HepG2 (cell line): ENCODE data around the gene GPATCH3. TPM values are rescaled to one million over a fixed set of nuclear protein-coding genes. Genes with fewer than 3 reads are reported as not detected.

Experiments used
- ATF2 ChIP-seq: sonication (generic); formaldehyde crosslinking; IDR thresholded peaks from 2 replicates; pipeline ENCODE4 v1.4.0; 2020; ENCODE audit warnings: missing genetic modification reagents
- CERS6 ChIP-seq: sonication (generic); formaldehyde crosslinking; IDR thresholded peaks from 2 replicates; pipeline ENCODE4 v1.5.0; 2020; ENCODE audit warnings: missing genetic modification reagents
- ESRRA ChIP-seq: sonication (generic); formaldehyde crosslinking; IDR thresholded peaks from 2 replicates; pipeline ENCODE4 v1.5.1; 2020; ENCODE audit warnings: mild to moderate bottlenecking, low read depth, missing genetic modification reagents
- GLI4 ChIP-seq: sonication (generic); formaldehyde crosslinking; IDR thresholded peaks from 2 replicates; pipeline ENCODE4 v1.5.1; 2020; ENCODE audit warnings: missing genetic modification reagents, mild to moderate bottlenecking, moderate library complexity, borderline replicate concordance
- KLF16 ChIP-seq, 2 experiments: sonication (generic) in 1 of 2; formaldehyde crosslinking in 1 of 2; IDR thresholded peaks; 2 replicates each; pipeline versions ENCODE4 v1.6.1 to v1.8.0; 2016 to 2023; ENCODE audit warnings: missing genetic modification reagents in 2 of 2, missing compliant biosample characterization in 1 of 2
- MTF1 ChIP-seq: sonication (generic); formaldehyde crosslinking; IDR thresholded peaks from 2 replicates; pipeline ENCODE4 v1.5.0; 2020; ENCODE audit warnings: missing genetic modification reagents
- PRDM15 ChIP-seq: sonication (generic); formaldehyde crosslinking; IDR thresholded peaks from 2 replicates; pipeline ENCODE4 v1.4.0; 2020; ENCODE audit warnings: missing genetic modification reagents
- PRMT3 ChIP-seq: sonication (generic); formaldehyde crosslinking; IDR thresholded peaks from 2 replicates; pipeline ENCODE4 v1.8.1; 2022; ENCODE audit warnings: low read depth, mild to moderate bottlenecking, moderate library complexity, missing genetic modification reagents, borderline replicate concordance
- RXRA ChIP-seq: sonication (generic); formaldehyde crosslinking; IDR thresholded peaks from 2 replicates; pipeline ENCODE4 v1.5.1; 2020; ENCODE audit warnings: missing genetic modification reagents
- TCF12 ChIP-seq, 2 experiments: fragments of 450-650 bp in 1 of 2; sonication (generic) in 1 of 2; formaldehyde crosslinking in 1 of 2; IDR thresholded peaks; 2 replicates each; pipeline versions ENCODE4 v1.6.1 to v1.8.0; 2017 to 2022; ENCODE audit warnings: antibody characterized with exemption in 1 of 2, mild to moderate bottlenecking in 1 of 2, missing genetic modification reagents in 1 of 2, moderate library complexity in 1 of 2
- UBTF ChIP-seq: sonication (generic); formaldehyde crosslinking; IDR thresholded peaks from 2 replicates; pipeline ENCODE4 v1.4.0; 2020; ENCODE audit warnings: mild to moderate bottlenecking, missing genetic modification reagents
- XRCC5 ChIP-seq: fragments of 200-400 bp; formaldehyde crosslinking; optimal IDR thresholded peaks from 2 replicates; pipeline ENCODE3; 2017; ENCODE audit warnings: mild to moderate bottlenecking, low read length
- ZBTB7B ChIP-seq: sonication (generic); formaldehyde crosslinking; IDR thresholded peaks from 2 replicates; pipeline ENCODE4 v1.4.0; 2020; ENCODE audit warnings: missing genetic modification reagents
- ZNF224 ChIP-seq: sonication (generic); formaldehyde crosslinking; IDR thresholded peaks from 2 replicates; pipeline ENCODE4 v1.5.0; 2020; ENCODE audit warnings: mild to moderate bottlenecking, missing genetic modification reagents
- ZNF230 ChIP-seq: sonication (generic); formaldehyde crosslinking; IDR thresholded peaks from 2 replicates; pipeline ENCODE4 v1.4.0; 2020; ENCODE audit warnings: mild to moderate bottlenecking, missing genetic modification reagents
- ZNF33A ChIP-seq: sonication (generic); formaldehyde crosslinking; IDR thresholded peaks from 2 replicates; pipeline ENCODE4 v1.5.1; 2020; ENCODE audit warnings: missing genetic modification reagents, mild to moderate bottlenecking, moderate library complexity, borderline replicate concordance
- ZNF607 ChIP-seq: sonication (generic); formaldehyde crosslinking; IDR thresholded peaks from 2 replicates; pipeline ENCODE4 v1.5.1; 2020; ENCODE audit warnings: missing genetic modification reagents, mild to moderate bottlenecking, borderline replicate concordance
- ZNF747 ChIP-seq: sonication (generic); formaldehyde crosslinking; IDR thresholded peaks from 2 replicates; pipeline ENCODE4 v1.8.1; 2023; ENCODE audit warnings: missing genetic modification reagents, mild to moderate bottlenecking, borderline replicate concordance
- ZNF790 ChIP-seq: sonication (generic); formaldehyde crosslinking; IDR thresholded peaks from 2 replicates; pipeline ENCODE4 v1.8.0; 2022; ENCODE audit warnings: missing genetic modification reagents, mild to moderate bottlenecking, borderline replicate concordance
- polyA plus RNA-seq, 8 experiments: library from polyadenylated mRNA; depleted of rRNA in 3 of 8; stranded (reverse) in 7 of 8; unstranded in 1 of 8; fragments of >200 nt; fragmentation: Illumina TruSeq in 4 of 8; extraction: Trizol in 4 of 8; gene quantifications; 2 replicates each; pipeline versions ENCODE4 v1.2.1 to v1.2.3, GENCODE V29; 2011 to 2016; ENCODE audit warnings: low read depth in 4 of 8, missing spikeins in 1 of 8, mixed read lengths in 1 of 8; ENCODE audit not compliant: insufficient read depth in 1 of 8
- total RNA-seq, 5 experiments: library from RNA; depleted of rRNA; stranded (reverse); fragments of >200 nt; fragmentation: Illumina TruSeq; extraction: Trizol; gene quantifications; 2 replicates each; pipeline ENCODE4 v1.2.3, GENCODE V29; 2016; ENCODE audit warnings: low read depth in 1 of 5

Gene GPATCH3
- total and polyA plus RNA-seq, 2 of the 13 experiments (the other 11 are each of a cell fraction or from before 2014, with no cell fraction given), result 8.3 to 11.0 TPM

- TF ChIP-seq TCF12 (IDR thresholded peaks at IDR 0.05), result no peak
- 0 out of 2 replicates have a peak, but pooled peaks have one; percentile 69 for TF ChIP-seq TCF12 (CRISPR knock-in tag; IDR thresholded peaks at IDR 0.05)
- peak; percentile 86; the same call in 1 of the 2 replicates for TF ChIP-seq PRMT3 (CRISPR knock-in tag)
- TF ChIP-seq ZNF747 (CRISPR knock-in tag), result peak; percentile 21; the same call in 1 of the 2 replicates
- peak; percentile 75 for TF ChIP-seq UBTF (CRISPR knock-in tag)
- no peak for TF ChIP-seq ZNF33A (CRISPR knock-in tag)
- peak; percentile 98 for TF ChIP-seq ZNF607 (CRISPR knock-in tag)
- peak in 1 of 2 experiments; percentile 60; a peak in 2 of 4 replicates for TF ChIP-seq KLF16 (CRISPR knock-in tag; IDR thresholded peaks at IDR 0.05)
- TF ChIP-seq GLI4 (CRISPR knock-in tag), result peak; percentile 60
- peak; percentile 61; the same call in 1 of the 2 replicates for TF ChIP-seq RXRA (CRISPR knock-in tag)
- no peak for TF ChIP-seq MTF1 (CRISPR knock-in tag)
- TF ChIP-seq XRCC5, result peak; percentile 24
- TF ChIP-seq CERS6 (CRISPR knock-in tag), result no peak
- peak; percentile 81 for TF ChIP-seq ZNF230 (CRISPR knock-in tag)
- 0 out of 2 replicates have a peak, but pooled peaks have one; percentile 91 for TF ChIP-seq ZNF790 (CRISPR knock-in tag)
- peak; percentile 43; the same call in 1 of the 2 replicates for TF ChIP-seq ZBTB7B (CRISPR knock-in tag)
- TF ChIP-seq ESRRA (CRISPR knock-in tag), result peak; percentile 62; the same call in 1 of the 2 replicates
- no peak for TF ChIP-seq PRDM15 (CRISPR knock-in tag)
- peak; percentile 63; the same call in 1 of the 2 replicates for TF ChIP-seq ZNF224 (CRISPR knock-in tag)
- no peak for TF ChIP-seq ATF2 (CRISPR knock-in tag)
These were observed 21.5 kb upstream of the GPATCH3 start, which contains the start of gene NUDC (continued) for GRCh38 chr1:26921540-26922430.
